Uterus (tissue), 2 donors: ENCODE data around the gene CNTFR.

Experiments used
- POLR2A ChIP-seq, 2 donors: fragments of 450-650 bp; IDR thresholded peaks; one replicate each; pipeline ENCODE4 v1.6.1; 2016; ENCODE audit warnings: antibody characterized with exemption in 2 of 2, mild to moderate bottlenecking in 1 of 2, moderate library complexity in 1 of 2
- TF ChIP-seq, protein P1 (sequence below), 4 experiments: fragments of 200-600 bp in 2 of 4; fragments of 450-650 bp in 2 of 4; sonication (generic) in 2 of 4; IDR thresholded peaks; one replicate each; pipeline ENCODE4 v1.5.1; 2016 to 2019; ENCODE audit warnings: antibody characterized with exemption in 4 of 4, mild to moderate bottlenecking in 2 of 4, moderate library complexity in 1 of 4

DNA sequence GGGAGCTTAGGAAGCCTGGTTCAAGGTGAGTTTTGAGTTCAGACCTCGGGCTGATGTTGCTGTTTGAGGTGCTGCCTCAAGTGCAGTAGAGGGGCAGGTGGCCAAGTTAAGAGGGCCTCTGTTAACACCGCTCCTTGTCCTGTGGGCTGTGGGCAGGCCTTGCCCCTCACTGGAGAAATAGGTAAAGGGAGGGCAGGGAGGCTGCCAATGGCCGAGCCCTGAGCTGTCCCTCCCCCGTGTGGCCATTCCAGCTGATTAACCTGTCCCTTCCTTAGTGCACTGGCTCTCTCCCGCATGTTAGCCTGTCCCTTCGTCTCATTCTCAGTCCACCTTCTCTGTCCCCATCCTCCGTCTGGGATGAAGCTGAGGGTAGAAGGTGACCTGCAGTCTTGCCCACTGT lies 21.4 kb downstream of the CNTFR start:
- TF ChIP-seq, protein P1, sequence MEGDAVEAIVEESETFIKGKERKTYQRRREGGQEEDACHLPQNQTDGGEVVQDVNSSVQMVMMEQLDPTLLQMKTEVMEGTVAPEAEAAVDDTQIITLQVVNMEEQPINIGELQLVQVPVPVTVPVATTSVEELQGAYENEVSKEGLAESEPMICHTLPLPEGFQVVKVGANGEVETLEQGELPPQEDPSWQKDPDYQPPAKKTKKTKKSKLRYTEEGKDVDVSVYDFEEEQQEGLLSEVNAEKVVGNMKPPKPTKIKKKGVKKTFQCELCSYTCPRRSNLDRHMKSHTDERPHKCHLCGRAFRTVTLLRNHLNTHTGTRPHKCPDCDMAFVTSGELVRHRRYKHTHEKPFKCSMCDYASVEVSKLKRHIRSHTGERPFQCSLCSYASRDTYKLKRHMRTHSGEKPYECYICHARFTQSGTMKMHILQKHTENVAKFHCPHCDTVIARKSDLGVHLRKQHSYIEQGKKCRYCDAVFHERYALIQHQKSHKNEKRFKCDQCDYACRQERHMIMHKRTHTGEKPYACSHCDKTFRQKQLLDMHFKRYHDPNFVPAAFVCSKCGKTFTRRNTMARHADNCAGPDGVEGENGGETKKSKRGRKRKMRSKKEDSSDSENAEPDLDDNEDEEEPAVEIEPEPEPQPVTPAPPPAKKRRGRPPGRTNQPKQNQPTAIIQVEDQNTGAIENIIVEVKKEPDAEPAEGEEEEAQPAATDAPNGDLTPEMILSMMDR (IDR thresholded peaks at IDR 0.05): no peak
- TF ChIP-seq POLR2A (IDR thresholded peaks at IDR 0.05): no peak
